Aorta (tissue), 5 donors: ENCODE data around the gene OR4F15. TPM values are rescaled to one million over a fixed set of nuclear protein-coding genes. Genes with fewer than 3 reads are reported as not detected.

Experiments
- ATAC-seq: fragments of 200-7000 bp; cut with Tn5 transposase; one replicate; pipeline ENCODE4 v1.9.1; 2022; ENCODE audit warnings: moderate library complexity; ENCODE audit not compliant: low FRiP score
- DNase-seq, 2 donors: peaks; one replicate each; pipeline ENCODE4 v3.0.0-alpha.2; 2020
- H3K27ac ChIP-seq, 2 donors: one replicate each; pipeline ENCODE4 v1.5.1; 2013; ENCODE audit warnings: low read length in 2 of 2, mild to moderate bottlenecking in 2 of 2, moderate library complexity in 2 of 2, control low read depth in 1 of 2, inconsistent platforms in 1 of 2, low read depth in 1 of 2
- H3K27me3 ChIP-seq, 2 donors: one replicate each; pipeline ENCODE4 v1.6.1; 2013; ENCODE audit warnings: control low read depth in 1 of 2, low read length in 1 of 2, mild to moderate bottlenecking in 1 of 2, moderate library complexity in 1 of 2; ENCODE audit not compliant: insufficient read depth in 2 of 2, control insufficient read depth in 1 of 2
- H3K36me3 ChIP-seq, 2 donors: one replicate each; pipeline ENCODE4 v1.6.1; 2013; ENCODE audit warnings: control low read depth in 1 of 2, low read length in 1 of 2, mild to moderate bottlenecking in 1 of 2; ENCODE audit not compliant: insufficient read depth in 2 of 2, control insufficient read depth in 1 of 2
- H3K4me1 ChIP-seq, 2 donors: one replicate each; pipeline ENCODE4 v1.6.1; 2013; ENCODE audit warnings: low read length in 2 of 2, control low read depth in 1 of 2, mild to moderate bottlenecking in 1 of 2, moderate library complexity in 1 of 2; ENCODE audit not compliant: insufficient read depth in 2 of 2, control insufficient read depth in 1 of 2
- H3K4me3 ChIP-seq, 2 donors: one replicate each; pipeline ENCODE4 v1.5.1; 2013; ENCODE audit warnings: low read length in 2 of 2, control low read depth in 1 of 2, mild to moderate bottlenecking in 1 of 2
- H3K9me3 ChIP-seq: one replicate; pipeline ENCODE4 v1.6.1; 2013; ENCODE audit warnings: mild to moderate bottlenecking, low read length; ENCODE audit not compliant: control insufficient read depth
- WGBS, 2 donors: extraction: QIAGEN DNeasy Blood & Tissue Kit; methylation state at CpG; one replicate each; pipeline ENCODE4 v1.1.7; 2013; 5-methylcytosine and 5-hydroxymethylcytosine counted together
- intact Hi-C, 2 donors: fragments of 100-400 bp; cut with DNase I; formaldehyde crosslinking; loops; one replicate each; pipeline versions ENCODE4 v1.14.2 to v1.15.0; 2022
- polyA plus RNA-seq, 2 donors: library from polyadenylated mRNA; stranded (reverse); fragments of 200-250 nt; gene quantifications; one replicate each; pipeline ENCODE4 v1.2.3, GENCODE V29; 2013
- total RNA-seq, 2 donors: library from RNA; stranded (reverse); fragmentation: NEBNext Ultra II Directional; extraction: Animal tissue kit (Norgen Biotek cat#: 25700); gene quantifications; one replicate each; pipeline ENCODE4 v1.2.1, GENCODE V29; 2021
- donor health status: healthy with polysubstance abuse.
- donor health status: Bipolar disorder and iron deficiency.
- donor health status: DM: no; HTN: no; CAD: no.
- donor health status: DM: no; HTN: no; CAD: no.
- donor health status: DM: yes; HTN: yes; CAD: no.

The OR4F15 gene
- total and polyA plus RNA-seq, 4 donors: not detected

DNA sequence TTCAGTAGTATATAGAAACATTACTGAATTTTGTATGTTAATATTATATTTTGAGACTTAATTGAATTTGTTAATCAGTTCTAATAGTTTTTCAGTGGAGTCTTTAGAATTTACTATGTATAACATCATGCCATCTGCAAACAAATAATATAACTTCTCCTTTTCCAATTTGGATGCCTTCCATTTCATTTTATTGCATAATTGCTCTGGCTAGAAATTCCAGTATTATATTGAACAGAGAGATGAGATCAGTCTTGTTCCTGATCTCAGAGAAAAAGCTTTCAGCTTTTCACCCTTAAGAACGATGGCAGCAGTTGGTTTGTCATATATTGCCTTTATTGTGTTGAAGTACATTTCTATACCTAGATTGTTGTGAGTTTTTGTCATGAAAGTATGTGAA, 40.4 kb downstream of the OR4F15 start:
- intact Hi-C loops: no loop called here
- Histone ChIP-seq H3K4me1 (no peaks in the 10 kb centered on the region), H3K27ac (no peak overlapping the region), H3K4me3 (no peak overlapping the region), H3K9me3 (no peaks in the 10 kb centered on the region), H3K27me3 (no peaks in the 10 kb centered on the region), H3K36me3 (no peaks in the 10 kb centered on the region)
- ATAC-seq (no peak), DNase-seq (no peak)
- WGBS, 2 donors: 69 to 78% methylated on average over 1 of the region's 1 CpG

Other genes starting within 250 kb of the OR4F15 start
- 10 to 100 TPM; 50.8 to 54.6 TPM for gene TM2D3, start 159.8 kb upstream of the OR4F15 start, total RNA-seq
- gene TM2D3, start 159.8 kb upstream of the OR4F15 start, polyA plus RNA-seq: 10 to 100 TPM; 26.8 to 64.1 TPM
- 10 to 100 TPM; 12.8 to 20.6 TPM for gene TARS3, start 87.7 kb upstream of the OR4F15 start, total RNA-seq
- 10 to 100 TPM in 1 of 2 donors, 1 to 10 TPM in 1; 2.8 to 13.6 TPM for gene TARS3, start 87.7 kb upstream of the OR4F15 start, polyA plus RNA-seq
- not detected for gene OR4F6, start 8.7 kb upstream of the OR4F15 start, total RNA-seq
- gene OR4F6, start 8.7 kb upstream of the OR4F15 start, polyA plus RNA-seq: not detected